Naive B cell (primary cell): ENCODE measurements around the gene LYST. TPM values are rescaled to one million over a fixed set of nuclear protein-coding genes. Genes with fewer than 3 reads are reported as not detected.
"Not testable (repeated sequence)": the region's sequence is repeated elsewhere in the genome, so short reads cannot be mapped to it uniquely, and the experiment has no call there.

Source experiments
- ATAC-seq, 2 donors: fragments of 150-1000 bp; cut with Tn5 transposase; 2 replicates each; pipeline ENCODE4 v1.10.0; 2021; ENCODE audit warnings: low read depth in 2 of 2, mild to moderate bottlenecking in 2 of 2, moderate library complexity in 2 of 2
- DNase-seq: peaks from one replicate; pipeline ENCODE4 v3.0.0; 2022
- H3K27ac Mint-ChIP-seq, 6 donors: one replicate each; pipeline ENCODE4 v1.8.0; 2020 to 2022; ENCODE audit warnings: mild to moderate bottlenecking in 6 of 6, mixed read lengths in 6 of 6, moderate library complexity in 5 of 6, inconsistent platforms in 2 of 6
- H3K27me3 Mint-ChIP-seq, 3 donors: one replicate each; pipeline ENCODE4 v1.8.0; 2021 to 2022; ENCODE audit warnings: mixed read lengths in 3 of 3, mild to moderate bottlenecking in 1 of 3
- H3K36me3 Mint-ChIP-seq, 2 donors: one replicate each; pipeline ENCODE4 v1.8.0; 2020 to 2022; ENCODE audit warnings: mixed read lengths in 2 of 2, inconsistent platforms in 1 of 2, mild to moderate bottlenecking in 1 of 2
- H3K4me1 Mint-ChIP-seq, 3 donors: one replicate each; pipeline ENCODE4 v1.8.0; 2020 to 2022; ENCODE audit warnings: mixed read lengths in 3 of 3, inconsistent platforms in 1 of 3, mild to moderate bottlenecking in 1 of 3, moderate library complexity in 1 of 3
- H3K4me3 Mint-ChIP-seq, 8 donors: one replicate each; pipeline ENCODE4 v1.8.0; 2020 to 2022; ENCODE audit warnings: mild to moderate bottlenecking in 8 of 8, mixed read lengths in 8 of 8, moderate library complexity in 8 of 8, inconsistent platforms in 2 of 8
- H3K9me3 Mint-ChIP-seq, 7 donors: one replicate each; pipeline ENCODE4 v1.8.0; 2020 to 2022; ENCODE audit warnings: mixed read lengths in 7 of 7, mild to moderate bottlenecking in 5 of 7, inconsistent platforms in 2 of 7, moderate library complexity in 1 of 7
- polyA plus RNA-seq, 6 donors: library from polyadenylated mRNA; unstranded; fragments of 300-500 nt; fragmentation: Illumina TruSeq; gene quantifications; one replicate each; pipeline ENCODE4 v1.2.3, GENCODE V29; 2021; ENCODE audit warnings: low read depth in 6 of 6

LYST gene
- polyA plus RNA-seq, 6 donors from 2014 or later, result 50.1 to 71.6 (median 65.3) TPM

- DNase-seq (no peak), ATAC-seq (no peak)
- Mint-ChIP-seq H3K27me3 (no peaks in the 10 kb centered on the region), H3K4me1 (peaks cover 46 to 62% (median 57%) of the 10 kb centered on the region in 3 donors), H3K4me3 (peak overlapping the region; percentile 73 to 100 (median 97)), H3K36me3 (peaks cover 0 to 7% of the 10 kb centered on the region in 2 donors), H3K9me3 (no peaks in the 10 kb centered on the region), H3K27ac (peak overlapping the region; percentile 39 to 100 (median 84))
Measured at GRCh38 chr1:235864469-235864868, 2.2 kb downstream of the LYST start.

GRCh38 chr1:235863699-235864093 is 3.0 kb downstream of the LYST start:
- peak overlapping the region in 6 of 8 donors; percentile 75 to 99 (median 96) for H3K4me3 Mint-ChIP-seq
- H3K27me3 Mint-ChIP-seq, result no peaks in the 10 kb centered on the region
- ATAC-seq (no peak), DNase-seq (no peak)
- H3K27ac Mint-ChIP-seq, result peak overlapping the region in 5 of 6 donors; percentile 0 to 100 (median 51)
- peaks cover 0 to 7% of the 10 kb centered on the region in 2 donors for H3K36me3 Mint-ChIP-seq
- H3K9me3 Mint-ChIP-seq, result no peaks in the 10 kb centered on the region
- H3K4me1 Mint-ChIP-seq, result peaks cover 45 to 60% (median 57%) of the 10 kb centered on the region in 3 donors

DNA sequence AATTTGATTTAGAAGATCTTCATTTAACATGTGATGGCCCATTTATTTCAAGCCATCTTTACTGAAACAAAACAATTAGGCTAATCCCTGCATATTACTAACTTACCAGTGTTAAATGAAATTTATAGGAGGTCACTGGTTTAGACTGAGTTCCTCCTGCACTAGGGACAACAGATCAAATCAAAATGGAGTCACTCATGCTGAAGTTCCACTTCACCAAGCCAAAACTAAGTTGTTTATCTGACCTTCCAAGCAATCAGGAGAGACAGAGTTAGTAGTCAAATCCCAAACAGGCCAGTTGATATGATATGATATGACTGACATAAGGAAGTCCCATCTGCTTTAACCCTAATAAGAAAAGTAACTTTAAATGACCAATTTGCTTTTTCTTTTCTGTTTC is 4.8 kb downstream of the LYST start:
- no peaks in the 10 kb centered on the region for H3K27me3 Mint-ChIP-seq
- ATAC-seq, result no peak
- peaks cover 41 to 55% (median 46%) of the 10 kb centered on the region in 3 donors for H3K4me1 Mint-ChIP-seq
- no peak overlapping the region for H3K4me3 Mint-ChIP-seq
- peaks cover 0 to 4% (median 0%) of the 10 kb centered on the region in 7 donors for H3K9me3 Mint-ChIP-seq
- H3K27ac Mint-ChIP-seq, result peak overlapping the region in 5 of 6 donors; percentile 5 to 63 (median 19)
- H3K36me3 Mint-ChIP-seq, result peaks cover 6 to 15% of the 10 kb centered on the region in 2 donors
- DNase-seq, result no peak

GRCh38 chr1:235860829-235861228 is 5.9 kb downstream of the LYST start:
- Mint-ChIP-seq H3K27ac (no peak overlapping the region), H3K36me3 (peaks cover 6 to 9% of the 10 kb centered on the region in 2 donors), H3K27me3 (no peaks in the 10 kb centered on the region), H3K4me1 (peaks cover 36 to 62% (median 40%) of the 10 kb centered on the region in 3 donors), H3K4me3 (no peak overlapping the region), H3K9me3 (peaks cover 0 to 4% (median 0%) of the 10 kb centered on the region in 7 donors)
- DNase-seq (no peak), ATAC-seq (no peak)

DNA sequence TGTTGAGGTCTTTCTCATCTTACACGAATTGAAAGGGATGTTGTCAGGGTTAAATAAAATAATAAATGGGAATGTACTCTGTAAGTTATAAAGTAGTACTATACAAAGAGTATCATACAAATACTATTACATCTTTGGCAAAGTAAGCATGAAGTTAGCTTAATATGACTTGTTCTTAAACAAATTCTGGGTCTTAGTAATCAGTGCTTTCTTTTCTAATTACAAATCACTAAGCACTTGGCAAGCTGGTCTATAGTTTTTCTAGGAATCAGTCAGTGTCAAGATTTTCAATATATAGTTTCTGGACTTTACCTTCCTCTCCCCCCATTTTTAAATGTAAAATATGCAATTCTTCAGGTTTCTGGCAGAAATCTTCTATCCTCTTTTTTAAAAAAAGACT is 6.9 kb downstream of the LYST start:
- H3K36me3 Mint-ChIP-seq, result peaks cover 6 to 8% of the 10 kb centered on the region in 2 donors
- DNase-seq, result no peak
- H3K4me3 Mint-ChIP-seq, result no peak overlapping the region
- no peak overlapping the region for H3K27ac Mint-ChIP-seq
- peaks cover 0 to 4% (median 0%) of the 10 kb centered on the region in 7 donors for H3K9me3 Mint-ChIP-seq
- H3K27me3 Mint-ChIP-seq, result no peaks in the 10 kb centered on the region
- no peak for ATAC-seq
- peaks cover 28 to 59% (median 33%) of the 10 kb centered on the region in 3 donors for H3K4me1 Mint-ChIP-seq

DNA sequence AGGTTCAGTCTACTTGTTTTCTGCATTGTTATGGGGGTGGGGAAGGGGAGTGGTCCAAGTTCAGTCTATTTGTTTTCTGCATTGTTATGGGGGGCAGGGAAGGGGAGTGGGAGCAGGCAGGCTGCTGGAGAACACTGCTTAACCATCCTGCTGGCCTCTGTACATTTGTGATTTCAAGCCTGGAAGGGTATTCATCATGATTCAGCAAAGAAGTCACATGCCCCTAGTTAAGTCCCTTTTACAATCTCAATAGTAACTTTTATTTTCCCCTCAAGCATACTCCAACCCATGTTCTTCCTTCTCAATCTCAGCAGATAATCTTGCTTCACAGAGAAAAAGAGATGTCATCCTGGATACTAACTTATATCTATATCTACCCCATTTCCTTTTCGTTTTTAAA is 7.9 kb downstream of the LYST start:
- Mint-ChIP-seq H3K4me3 (no peak overlapping the region), H3K9me3 (peaks cover 0 to 4% (median 0%) of the 10 kb centered on the region in 7 donors), H3K27ac (no peak overlapping the region), H3K36me3 (peaks cover 6 to 8% of the 10 kb centered on the region in 2 donors), H3K27me3 (no peaks in the 10 kb centered on the region), H3K4me1 (peaks cover 28 to 59% (median 33%) of the 10 kb centered on the region in 3 donors)
- ATAC-seq, result no peak
- no peak for DNase-seq

DNA sequence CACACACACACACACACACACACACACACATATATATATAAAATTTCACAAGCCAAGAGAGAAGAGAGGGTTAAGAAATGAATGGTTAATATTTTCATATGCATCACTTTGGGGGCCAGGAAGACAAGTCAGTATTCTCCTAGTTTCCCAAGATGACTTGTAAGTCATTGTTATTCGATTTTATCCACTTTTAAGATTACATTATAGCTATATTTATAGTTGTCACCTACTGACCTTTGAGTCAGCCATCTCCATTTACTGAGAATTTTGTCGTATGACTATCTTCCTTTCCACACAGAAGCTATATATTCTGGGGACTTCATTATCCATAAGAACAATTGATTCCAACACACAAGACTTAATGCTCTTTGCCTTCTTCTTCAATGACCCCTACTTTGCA is 8.9 kb downstream of the LYST start:
- no peak for ATAC-seq
- Mint-ChIP-seq H3K27me3 (no peaks in the 10 kb centered on the region), H3K4me3 (no peak overlapping the region), H3K9me3 (peaks cover 0 to 4% (median 0%) of the 10 kb centered on the region in 7 donors), H3K27ac (peak overlapping the region in 1 of 6 donors; percentile 19), H3K36me3 (peaks cover 6 to 8% of the 10 kb centered on the region in 2 donors), H3K4me1 (peaks cover 33 to 60% (median 36%) of the 10 kb centered on the region in 3 donors)
- no peak for DNase-seq

- Mint-ChIP-seq H3K36me3 (peaks cover 6 to 8% of the 10 kb centered on the region in 2 donors), H3K9me3 (peaks cover 0 to 4% (median 0%) of the 10 kb centered on the region in 7 donors), H3K4me3 (no peak overlapping the region), H3K27me3 (no peaks in the 10 kb centered on the region), H3K27ac (peak overlapping the region in 2 of 6 donors; percentile 19 to 62), H3K4me1 (peaks cover 38 to 58% (median 39%) of the 10 kb centered on the region in 3 donors)
- peak; percentile 76 to 84 for ATAC-seq
- DNase-seq, result no peak
Measured at GRCh38 chr1:235855811-235856429, 10.8 kb downstream of the LYST start.

DNA sequence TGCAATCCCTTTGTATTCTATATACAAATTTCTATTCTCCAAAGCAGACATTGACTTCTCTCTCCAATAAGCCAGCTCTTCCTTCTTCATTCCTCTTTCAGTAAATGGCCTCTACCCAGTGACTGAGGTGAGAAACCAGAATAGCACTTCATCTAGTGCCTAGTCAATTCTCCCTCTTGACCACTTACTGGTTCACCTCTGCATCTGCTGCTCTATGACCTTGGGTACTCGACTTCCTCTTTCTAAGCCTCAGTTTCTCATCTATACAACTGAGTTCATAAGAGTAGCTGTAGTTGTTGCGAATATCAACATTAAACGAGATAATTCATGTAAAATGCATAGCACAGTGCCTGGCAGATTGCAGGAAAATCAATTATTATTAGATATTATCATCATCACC is 12.4 kb downstream of the LYST start:
- H3K27me3 Mint-ChIP-seq, result no peaks in the 10 kb centered on the region
- ATAC-seq (no peak), DNase-seq (no peak)
- H3K36me3 Mint-ChIP-seq, result peaks cover 8 to 9% of the 10 kb centered on the region in 2 donors
- H3K27ac Mint-ChIP-seq, result peak overlapping the region in 3 of 6 donors; percentile 16 to 68 (median 47)
- H3K4me3 Mint-ChIP-seq, result peak overlapping the region in 1 of 8 donors; percentile 54
- H3K4me1 Mint-ChIP-seq, result peaks cover 53 to 74% (median 53%) of the 10 kb centered on the region in 3 donors
- H3K9me3 Mint-ChIP-seq, result peaks cover 0 to 7% (median 4%) of the 10 kb centered on the region in 7 donors

DNA sequence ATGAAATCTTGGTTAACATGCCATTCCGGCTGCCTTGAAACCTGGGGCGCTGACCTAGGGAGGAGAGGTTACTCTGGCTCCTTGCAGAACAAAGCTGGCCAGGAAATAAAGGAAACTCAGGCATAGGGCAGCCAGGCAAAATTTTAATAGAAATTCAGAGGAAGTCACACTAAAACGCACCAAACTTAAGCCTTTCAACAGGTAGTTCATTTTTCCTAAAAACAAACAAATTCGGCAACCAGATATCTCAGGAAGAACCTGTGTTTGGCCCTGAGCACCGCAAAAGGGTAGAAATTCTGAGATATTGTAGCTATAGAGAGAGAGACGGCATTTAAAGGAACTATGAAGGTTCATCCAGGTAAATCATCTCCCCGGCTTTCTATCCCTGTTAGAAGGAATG is 13.1 kb downstream of the LYST start:
- Mint-ChIP-seq H3K27me3 (no peaks in the 10 kb centered on the region), H3K9me3 (peaks cover 0 to 12% (median 4%) of the 10 kb centered on the region in 7 donors), H3K4me3 (peak overlapping the region in 1 of 8 donors; percentile 7), H3K4me1 (peaks cover 60 to 81% (median 60%) of the 10 kb centered on the region in 3 donors), H3K27ac (peak overlapping the region in 4 of 6 donors; percentile 35 to 87 (median 68)), H3K36me3 (peaks cover 8 to 11% of the 10 kb centered on the region in 2 donors)
- DNase-seq (no peak), ATAC-seq (no peak)

GRCh38 chr1:235852887-235853286 is 13.8 kb downstream of the LYST start:
- peaks cover 13 to 15% of the 10 kb centered on the region in 2 donors for H3K36me3 Mint-ChIP-seq
- H3K9me3 Mint-ChIP-seq, result peaks cover 0 to 19% (median 9%) of the 10 kb centered on the region in 7 donors
- H3K27ac Mint-ChIP-seq, result peak overlapping the region in 2 of 6 donors; percentile 31 to 35
- H3K27me3 Mint-ChIP-seq, result no peaks in the 10 kb centered on the region
- H3K4me3 Mint-ChIP-seq, result peak overlapping the region in 1 of 8 donors; percentile 71
- no peak for DNase-seq
- peaks cover 65 to 87% (median 68%) of the 10 kb centered on the region in 3 donors for H3K4me1 Mint-ChIP-seq
- ATAC-seq, result no peak

DNA sequence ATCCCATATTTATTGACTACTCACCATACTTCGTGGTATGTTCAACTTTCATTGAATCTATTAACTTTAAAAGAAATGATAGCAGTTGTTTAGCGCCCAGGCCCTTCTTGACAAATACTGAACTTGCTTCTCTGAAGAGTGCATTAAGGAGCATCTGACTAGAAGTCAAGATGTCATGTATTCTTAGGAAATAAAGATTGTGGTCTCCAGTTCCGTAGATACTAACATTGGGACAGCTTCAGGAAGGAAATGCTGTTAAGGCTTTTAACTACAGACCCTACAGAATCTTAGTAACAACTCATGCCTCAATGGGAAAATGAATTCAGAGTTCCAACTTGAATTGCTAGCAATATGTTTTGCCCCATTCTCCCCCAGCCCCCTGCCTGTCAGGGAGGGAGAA is 14.8 kb downstream of the LYST start:
- peak overlapping the region in 1 of 8 donors; percentile 37 for H3K4me3 Mint-ChIP-seq
- no peaks in the 10 kb centered on the region for H3K27me3 Mint-ChIP-seq
- no peak for ATAC-seq
- no peak for DNase-seq
- H3K36me3 Mint-ChIP-seq, result peaks cover 13 to 15% of the 10 kb centered on the region in 2 donors
- H3K4me1 Mint-ChIP-seq, result peaks cover 68 to 87% (median 71%) of the 10 kb centered on the region in 3 donors
- H3K27ac Mint-ChIP-seq, result peak overlapping the region in 5 of 6 donors; percentile 5 to 85 (median 31)
- H3K9me3 Mint-ChIP-seq, result peaks cover 4 to 29% (median 15%) of the 10 kb centered on the region in 7 donors

GRCh38 chr1:235848251-235848650 is 18.5 kb downstream of the LYST start:
- H3K27ac Mint-ChIP-seq, result peak overlapping the region; percentile 63 to 93 (median 77)
- ATAC-seq, DNase-seq, H3K27me3 Mint-ChIP-seq: not testable (repeated sequence)
- H3K36me3 Mint-ChIP-seq, result peaks cover 22 to 23% of the 10 kb centered on the region in 2 donors
- H3K4me1 Mint-ChIP-seq, result peaks cover 75 to 85% (median 75%) of the 10 kb centered on the region in 3 donors
- H3K4me3 Mint-ChIP-seq, result peak overlapping the region in 7 of 8 donors; percentile 49 to 81 (median 53)
- peaks cover 9 to 37% (median 20%) of the 10 kb centered on the region in 7 donors for H3K9me3 Mint-ChIP-seq
